Testis (tissue), 2 donors: Measurements from ENCODE around the gene CAMTA1.

Source experiments
- POLR2A ChIP-seq: fragments of 450-650 bp; IDR thresholded peaks from one replicate; pipeline ENCODE4 v1.6.1; 2017; ENCODE audit warnings: antibody characterized with exemption, mild to moderate bottlenecking, moderate library complexity
- TF ChIP-seq, protein P1 (sequence below), 3 experiments: fragments of 450-650 bp in 2 of 3; fragments of 200-600 bp in 1 of 3; sonication (generic) in 1 of 3; IDR thresholded peaks; one replicate each; pipeline ENCODE4 v1.5.1; 2016 to 2019; ENCODE audit warnings: antibody characterized with exemption in 3 of 3, mild to moderate bottlenecking in 2 of 3, moderate library complexity in 1 of 3

DNA sequence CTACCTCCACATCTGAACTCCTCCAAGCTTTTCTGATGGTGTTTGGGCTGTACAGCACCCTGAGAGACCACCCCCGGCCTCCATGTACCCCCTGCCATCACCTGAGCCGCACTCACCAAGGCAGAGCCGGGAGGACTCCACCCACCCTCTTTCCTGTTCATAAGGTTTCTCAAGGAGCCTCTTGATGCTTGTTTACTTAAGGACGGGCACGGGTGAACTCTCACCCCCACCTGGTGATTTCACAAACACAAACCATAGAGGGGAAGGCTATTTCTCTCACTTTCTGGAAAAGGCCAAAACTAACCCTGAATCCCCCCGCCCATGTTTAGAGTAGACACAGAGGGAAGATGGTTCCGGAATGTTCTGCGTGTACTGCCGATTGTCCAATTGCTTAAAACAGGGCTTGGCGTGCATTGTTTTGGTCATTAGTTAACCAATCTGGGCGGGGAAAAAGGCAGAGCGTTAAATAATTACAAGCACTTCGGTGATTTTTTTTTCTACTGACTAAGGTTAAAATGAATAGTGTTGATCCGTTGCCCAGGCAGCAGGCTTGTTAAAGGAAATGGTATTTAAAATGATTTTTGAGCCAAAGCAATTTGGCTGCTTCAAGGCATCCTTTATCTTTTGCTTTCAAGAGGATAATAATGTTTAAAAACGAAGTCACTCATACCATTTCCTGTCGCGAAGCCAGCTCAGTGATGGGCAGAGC, 706.0 kb downstream of the CAMTA1 start:
- TF ChIP-seq, protein P1, sequence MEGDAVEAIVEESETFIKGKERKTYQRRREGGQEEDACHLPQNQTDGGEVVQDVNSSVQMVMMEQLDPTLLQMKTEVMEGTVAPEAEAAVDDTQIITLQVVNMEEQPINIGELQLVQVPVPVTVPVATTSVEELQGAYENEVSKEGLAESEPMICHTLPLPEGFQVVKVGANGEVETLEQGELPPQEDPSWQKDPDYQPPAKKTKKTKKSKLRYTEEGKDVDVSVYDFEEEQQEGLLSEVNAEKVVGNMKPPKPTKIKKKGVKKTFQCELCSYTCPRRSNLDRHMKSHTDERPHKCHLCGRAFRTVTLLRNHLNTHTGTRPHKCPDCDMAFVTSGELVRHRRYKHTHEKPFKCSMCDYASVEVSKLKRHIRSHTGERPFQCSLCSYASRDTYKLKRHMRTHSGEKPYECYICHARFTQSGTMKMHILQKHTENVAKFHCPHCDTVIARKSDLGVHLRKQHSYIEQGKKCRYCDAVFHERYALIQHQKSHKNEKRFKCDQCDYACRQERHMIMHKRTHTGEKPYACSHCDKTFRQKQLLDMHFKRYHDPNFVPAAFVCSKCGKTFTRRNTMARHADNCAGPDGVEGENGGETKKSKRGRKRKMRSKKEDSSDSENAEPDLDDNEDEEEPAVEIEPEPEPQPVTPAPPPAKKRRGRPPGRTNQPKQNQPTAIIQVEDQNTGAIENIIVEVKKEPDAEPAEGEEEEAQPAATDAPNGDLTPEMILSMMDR (IDR thresholded peaks at IDR 0.05), result no peak
- no peak for TF ChIP-seq POLR2A
